Measurements from ENCODE around the gene CTPS2.

CTPS2 gene

DNA sequence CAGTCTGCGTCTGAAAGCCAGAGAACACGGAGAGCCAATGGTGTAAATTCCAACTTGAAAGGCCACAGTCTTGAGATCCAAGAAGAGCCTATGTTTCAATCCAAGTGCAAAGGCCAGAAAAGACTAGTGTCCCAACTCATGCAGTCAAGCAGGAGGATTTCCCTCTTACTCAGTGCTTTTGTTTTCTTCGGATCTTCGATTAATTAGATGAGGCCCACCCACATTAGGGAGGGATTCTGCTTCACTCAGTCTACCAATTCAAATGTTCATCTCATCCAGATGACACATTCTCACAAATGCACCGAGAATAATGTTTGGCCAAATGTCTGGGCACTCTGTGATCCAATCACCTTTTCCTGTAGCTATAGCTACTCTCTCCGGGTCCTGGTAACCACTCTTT, 154.0 kb downstream of the CTPS2 start:
- DNase-seq (ENCODE audit: low spot score) = no peak

DNA sequence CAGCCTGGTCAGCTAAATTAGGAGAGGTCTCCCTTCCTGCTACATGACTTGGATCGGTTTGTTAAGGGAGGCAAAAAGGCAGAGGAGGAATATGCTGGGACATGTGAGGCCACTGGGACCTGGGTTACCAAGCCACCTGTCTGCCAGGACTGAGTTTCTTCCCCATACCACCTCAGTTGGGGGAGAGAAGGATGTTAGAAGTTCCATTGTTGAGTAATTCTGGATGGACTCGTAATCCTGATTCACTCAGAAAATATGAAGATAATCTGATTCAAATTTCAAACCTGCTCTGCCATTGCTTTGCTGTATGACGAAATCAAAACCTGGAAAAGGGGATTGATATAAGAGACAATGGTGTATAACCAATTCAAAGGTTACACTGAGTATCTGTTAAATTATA, 159.9 kb downstream of the CTPS2 start:
- no peak for DNase-seq (ENCODE audit: low spot score)

GRCh38 chrX:16547644-16548043, 164.8 kb downstream of the CTPS2 start:
- DNase-seq (ENCODE audit: low spot score) = no peak

DNA sequence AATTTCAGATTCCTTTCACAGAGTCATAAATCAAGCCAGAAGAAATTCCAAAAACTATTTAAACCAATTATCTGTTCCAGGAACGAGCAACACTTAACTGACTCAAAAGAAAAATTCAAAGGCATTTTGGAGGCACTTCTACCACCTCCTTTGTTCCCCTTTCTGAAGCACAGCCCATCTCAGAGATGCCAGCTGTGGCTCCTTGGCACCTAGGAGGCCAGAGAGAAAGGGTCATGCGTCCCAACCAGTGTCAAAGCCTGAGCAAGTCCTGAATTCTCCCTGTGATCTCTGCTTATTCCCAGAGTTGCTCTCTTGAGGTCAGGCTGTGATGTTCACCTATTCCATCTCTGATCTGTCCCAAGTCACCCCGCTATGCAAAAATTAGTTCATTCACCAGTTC, 167.5 kb downstream of the CTPS2 start:
- no peak for DNase-seq (ENCODE audit: low spot score)
